ENCODE data around the gene RASSF1. TPM values are rescaled to one million over a fixed set of nuclear protein-coding genes. Genes with fewer than 3 reads are reported as not detected.

Gene RASSF1
- total and polyA plus RNA-seq, 2 of the 13 experiments (the other 11 are each of a cell fraction or from before 2014, with no cell fraction given): 10.2 to 27.5 TPM

DNA sequence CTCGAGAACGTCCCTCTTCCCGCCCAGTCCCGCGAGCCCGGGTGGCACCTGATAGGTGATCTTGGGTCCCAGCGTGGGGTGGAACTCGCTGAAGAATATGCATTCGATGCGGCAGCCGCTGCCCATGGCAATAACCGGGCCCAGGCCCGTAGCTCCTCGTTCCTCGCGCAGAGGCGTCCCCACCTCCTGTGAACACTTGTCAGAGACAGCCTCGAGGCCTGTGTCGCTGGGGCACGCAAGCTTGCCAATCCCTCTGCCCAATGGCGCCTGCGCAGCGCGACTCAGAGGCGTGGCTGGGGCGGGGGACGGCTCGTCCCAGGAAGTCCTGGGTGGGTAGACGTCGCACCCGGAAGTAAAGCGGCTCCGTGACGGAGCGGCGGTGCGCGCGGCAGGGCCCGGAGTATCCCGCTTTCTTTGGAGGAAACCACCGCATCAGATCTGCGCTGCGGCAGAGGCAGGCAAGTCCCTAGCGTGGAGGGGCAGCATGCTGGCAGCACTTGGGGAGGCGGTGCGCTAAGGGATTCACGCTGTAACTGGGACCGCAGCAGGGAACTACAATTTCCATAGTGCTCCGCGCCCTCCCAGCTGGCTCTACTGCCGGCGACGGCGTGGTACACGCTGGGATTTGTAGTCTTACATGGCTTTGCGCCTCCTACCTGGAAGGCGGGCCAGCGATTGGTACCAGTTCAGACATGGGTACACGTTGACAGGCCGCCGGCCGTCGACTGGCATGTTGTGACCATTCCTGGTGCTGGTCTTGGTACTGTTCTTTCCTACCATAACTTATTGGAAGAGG, 10.1 kb upstream of the RASSF1 start, which contains the start of the genes CYB561D2 and NPRL2 (continued):
- TF ChIP-seq HMGXB3 (CRISPR knock-in tag; IDR thresholded peaks at IDR 0.05; ENCODE audit: borderline replicate concordance): peak; percentile 82
- TF ChIP-seq ZNF580 (CRISPR knock-in tag; IDR thresholded peaks at IDR 0.05; ENCODE audit: borderline replicate concordance, low read depth): peak; percentile 85
- TF ChIP-seq CEBPG (CRISPR knock-in tag; IDR thresholded peaks at IDR 0.05): peak; percentile 61

DNA sequence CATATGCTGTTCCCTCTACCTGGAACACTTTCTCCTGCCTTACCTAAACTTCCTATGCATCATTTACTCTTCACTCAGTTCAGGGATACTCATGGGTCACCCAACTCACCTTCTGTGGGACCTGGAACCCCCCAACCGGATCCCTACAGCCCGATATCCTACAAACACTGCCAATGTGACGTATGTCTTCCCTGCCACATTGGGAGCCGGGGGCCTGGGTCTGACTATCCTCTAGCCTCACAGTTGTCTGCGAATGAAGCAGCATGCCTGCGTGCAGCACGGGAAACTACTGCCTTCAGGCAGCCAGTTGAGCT, 9.5 kb upstream of the RASSF1 start:
- H2AFZ ChIP-seq (ENCODE audit: low read length): no peak overlapping the region
- TF ChIP-seq ZNF451 (CRISPR knock-in tag; IDR thresholded peaks at IDR 0.05) (no peak), ZNF430 (CRISPR knock-in tag; IDR thresholded peaks at IDR 0.05) (no peak), ZNF234 (CRISPR knock-in tag; conservative IDR thresholded peaks at IDR 0.05) (0 out of 2 replicates have a peak, but pooled peaks have one; percentile 54), ZZZ3 (CRISPR knock-in tag; IDR thresholded peaks at IDR 0.05; ENCODE audit: borderline replicate concordance) (0 out of 2 replicates have a peak, but pooled peaks have one; percentile 3), ZNF101 (CRISPR knock-in tag; IDR thresholded peaks at IDR 0.05; ENCODE audit: borderline replicate concordance, low read depth) (0 out of 2 replicates have a peak, but pooled peaks have one; percentile 74)
- TF ChIP-seq, protein P1, sequence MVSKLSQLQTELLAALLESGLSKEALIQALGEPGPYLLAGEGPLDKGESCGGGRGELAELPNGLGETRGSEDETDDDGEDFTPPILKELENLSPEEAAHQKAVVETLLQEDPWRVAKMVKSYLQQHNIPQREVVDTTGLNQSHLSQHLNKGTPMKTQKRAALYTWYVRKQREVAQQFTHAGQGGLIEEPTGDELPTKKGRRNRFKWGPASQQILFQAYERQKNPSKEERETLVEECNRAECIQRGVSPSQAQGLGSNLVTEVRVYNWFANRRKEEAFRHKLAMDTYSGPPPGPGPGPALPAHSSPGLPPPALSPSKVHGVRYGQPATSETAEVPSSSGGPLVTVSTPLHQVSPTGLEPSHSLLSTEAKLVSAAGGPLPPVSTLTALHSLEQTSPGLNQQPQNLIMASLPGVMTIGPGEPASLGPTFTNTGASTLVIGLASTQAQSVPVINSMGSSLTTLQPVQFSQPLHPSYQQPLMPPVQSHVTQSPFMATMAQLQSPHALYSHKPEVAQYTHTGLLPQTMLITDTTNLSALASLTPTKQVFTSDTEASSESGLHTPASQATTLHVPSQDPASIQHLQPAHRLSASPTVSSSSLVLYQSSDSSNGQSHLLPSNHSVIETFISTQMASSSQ (IDR thresholded peaks at IDR 0.05; ENCODE audit: low read depth): no peak
- TF ChIP-seq, protein P1 (CRISPR knock-in tag; IDR thresholded peaks at IDR 0.05; ENCODE audit: borderline replicate concordance): no peak
- TF ChIP-seq, protein P2, sequence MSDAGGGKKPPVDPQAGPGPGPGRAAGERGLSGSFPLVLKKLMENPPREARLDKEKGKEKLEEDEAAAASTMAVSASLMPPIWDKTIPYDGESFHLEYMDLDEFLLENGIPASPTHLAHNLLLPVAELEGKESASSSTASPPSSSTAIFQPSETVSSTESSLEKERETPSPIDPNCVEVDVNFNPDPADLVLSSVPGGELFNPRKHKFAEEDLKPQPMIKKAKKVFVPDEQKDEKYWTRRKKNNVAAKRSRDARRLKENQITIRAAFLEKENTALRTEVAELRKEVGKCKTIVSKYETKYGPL (CRISPR knock-in tag; IDR thresholded peaks at IDR 0.05): no peak

More for the DNA sequence above, 9.5 kb upstream of the RASSF1 start:
- peaks cover 8 to 35% of the 10 kb centered on the region in 2 experiments; a peak in 4 of 5 replicates for H3K36me3 ChIP-seq (replicated peaks in 1 of 2; ENCODE audit: control insufficient read depth in 1 of 2, insufficient read depth in 2 of 2, low read length in 2 of 2)
- intact Hi-C loops (cut with micrococcal nuclease; ENCODE audit: unreplicated experiment): no loop called here
- H3K9me3 ChIP-seq (ENCODE audit: low read length): no peaks in the 10 kb centered on the region
- no peak for FAIRE-seq
- no peak for DNase-seq (ENCODE audit: low spot score)
- H4K20me1 ChIP-seq (ENCODE audit: insufficient read depth, low read length): 0 out of 2 replicates have a peak, but pooled peaks cover 3% of the 10 kb centered on the region
- peak overlapping the region; percentile 65 for H3K27ac ChIP-seq (ENCODE audit: extremely low read length, insufficient read depth, low read length)
- peak overlapping the region; percentile 68 to 85 (median 77) for H3K4me3 ChIP-seq (replicated peaks in 1 of 3; ENCODE audit: insufficient read depth in 1 of 3, low read depth in 2 of 3, low read length in 3 of 3)
- peak overlapping the region; percentile 76 for H3K9ac ChIP-seq (ENCODE audit: insufficient read depth, low read depth, low read length)
- POLR2A ChIA-PET: interaction anchor here (0.8 to 2.7 kb wide), 13 partner anchors 9 to 269 kb away, joined by 3 to 60 read pairs (median 5); partner anchors contain the start of genes GNAI2, HEMK1, HYAL1 and HYAL3
- no TSS peak for BruUV-seq (replicated peaks)
- in situ Hi-C loops (cut with HindIII; ENCODE audit: extremely low pct_ligation_motif_present, low pct_unique_long_range_greater_than_20kb): no loop called here
- peak overlapping the region; percentile 99 for H3K4me2 ChIP-seq (ENCODE audit: low read depth, low read length)
- no peaks in the 10 kb centered on the region for H3K27me3 ChIP-seq (ENCODE audit: control insufficient read depth in 1 of 2, insufficient read depth in 2 of 2, low read length in 2 of 2)
- peaks cover 58% of the 10 kb centered on the region for H3K4me1 ChIP-seq (ENCODE audit: insufficient read depth, low read length)
- H3K79me2 ChIP-seq (ENCODE audit: insufficient read depth, low read length): peaks cover 12% of the 10 kb centered on the region
- ATAC-seq: no peak
- CTCF ChIA-PET (ENCODE audit: low intra/inter-chr PET ratio, low total read pairs): no interaction called here
- 17% methylated on average over 7 of the region's 7 CpGs for WGBS (ENCODE audit: low lambda C conversion rate)
